WTC11 (cell line): ENCODE measurements around the gene CGN. TPM values are rescaled to one million over a fixed set of nuclear protein-coding genes. Genes with fewer than 3 reads are reported as not detected.

ENCODE experiments used
- ATAC-seq: fragments of 200-7000 bp; cut with Tn5 transposase; 2 replicates; pipeline ENCODE4 v1.10.0; 2021; ENCODE audit warnings: mild to moderate bottlenecking, moderate library complexity
- CTCF ChIA-PET: fragments of 300-600 bp; sonication (Branson Sonifier 250); formaldehyde crosslinking; loops from one replicate; lab custom pipeline; 2021; ENCODE audit warnings: antibody characterized with exemption; lab: Charles Lee
- POLR2A ChIA-PET: fragments of 350-600 bp; sonication (Branson Sonifier 250); formaldehyde crosslinking; loops from one replicate; lab custom pipeline; 2021; ENCODE audit warnings: antibody characterized with exemption; lab: Charles Lee
- DNase-seq: peaks from one replicate; pipeline ENCODE4 v3.0.0; 2021; ENCODE audit warnings: low spot score
- H3K27ac Mint-ChIP-seq: 2 replicates; pipeline ENCODE4 v1.8.0; 2021; ENCODE audit warnings: mixed read lengths
- H3K27me3 Mint-ChIP-seq: 2 replicates; pipeline ENCODE4 v1.8.0; 2021; ENCODE audit warnings: low read depth, mild to moderate bottlenecking, moderate library complexity, mixed read lengths
- H3K36me3 Mint-ChIP-seq: 2 replicates; pipeline ENCODE4 v1.8.0; 2021; ENCODE audit warnings: mixed read lengths
- H3K4me1 Mint-ChIP-seq: 2 replicates; pipeline ENCODE4 v1.8.0; 2022; ENCODE audit warnings: mixed read lengths
- H3K4me3 Mint-ChIP-seq: 2 replicates; pipeline ENCODE4 v1.8.0; 2021; ENCODE audit warnings: mild to moderate bottlenecking, moderate library complexity, mixed read lengths
- H3K9me3 Mint-ChIP-seq: 2 replicates; pipeline ENCODE4 v1.8.0; 2021; ENCODE audit warnings: mixed read lengths
- E2F1 ChIP-seq: sonication (generic); formaldehyde crosslinking; IDR thresholded peaks from 2 replicates; pipeline ENCODE4 v1.8.0; 2022; ENCODE audit warnings: mild to moderate bottlenecking, missing genetic modification reagents
- E2F5 ChIP-seq: sonication (generic); formaldehyde crosslinking; IDR thresholded peaks from 2 replicates; pipeline ENCODE4 v1.8.1; 2022; ENCODE audit warnings: mild to moderate bottlenecking, moderate library complexity, missing genetic modification reagents
- ELF4 ChIP-seq: sonication (generic); formaldehyde crosslinking; IDR thresholded peaks from 2 replicates; pipeline ENCODE4 v1.8.1; 2022; ENCODE audit warnings: low read depth, mild to moderate bottlenecking, moderate library complexity, missing genetic modification reagents
- FOXJ3 ChIP-seq: sonication (generic); formaldehyde crosslinking; IDR thresholded peaks from 2 replicates; pipeline ENCODE4 v1.9.0; 2021; ENCODE audit warnings: missing genetic modification reagents, mild to moderate bottlenecking, borderline replicate concordance
- NFE2L1 ChIP-seq: sonication (generic); formaldehyde crosslinking; IDR thresholded peaks from 2 replicates; pipeline ENCODE4 v1.8.1; 2023; ENCODE audit warnings: missing genetic modification reagents
- NR2C2 ChIP-seq: sonication (generic); formaldehyde crosslinking; IDR thresholded peaks from 2 replicates; pipeline ENCODE4 v1.8.0; 2022; ENCODE audit warnings: mild to moderate bottlenecking, missing genetic modification reagents
- PRRX2 ChIP-seq: fragments of 250-450 bp; sonication (Bioruptor Pico); IDR thresholded peaks from 2 replicates; pipeline ENCODE4 v1.8.0; 2021; ENCODE audit warnings: mild to moderate bottlenecking
- SMAD3 ChIP-seq: sonication (generic); formaldehyde crosslinking; IDR thresholded peaks from 2 replicates; pipeline ENCODE4 v1.8.0; 2022; ENCODE audit warnings: missing genetic modification reagents, mild to moderate bottlenecking, borderline replicate concordance
- TEAD4 ChIP-seq: sonication (generic); formaldehyde crosslinking; IDR thresholded peaks from 2 replicates; pipeline ENCODE4 v1.8.0; 2022; ENCODE audit warnings: mild to moderate bottlenecking, missing genetic modification reagents
- TP53 ChIP-seq: sonication (generic); formaldehyde crosslinking; IDR thresholded peaks from 2 replicates; pipeline ENCODE4 v1.8.1; 2023; ENCODE audit warnings: mild to moderate bottlenecking, missing genetic modification reagents
- ZNF263 ChIP-seq: sonication (generic); formaldehyde crosslinking; IDR thresholded peaks from 2 replicates; pipeline ENCODE4 v1.8.1; 2022; ENCODE audit warnings: low read depth, mild to moderate bottlenecking, moderate library complexity, missing genetic modification reagents
- ZNF396 ChIP-seq: fragments of 250-450 bp; sonication (Bioruptor Pico); IDR thresholded peaks from 2 replicates; pipeline ENCODE4 v1.8.0; 2021; ENCODE audit warnings: mild to moderate bottlenecking, moderate library complexity, borderline replicate concordance
- ZNF532 ChIP-seq: fragments of 250-450 bp; sonication (Bioruptor Pico); IDR thresholded peaks from 2 replicates; pipeline ENCODE4 v1.9.0; 2021; ENCODE audit warnings: mild to moderate bottlenecking, borderline replicate concordance
- total RNA-seq: library from RNA; stranded (reverse); gene quantifications from 3 replicates; pipeline ENCODE4 v1.2.3, GENCODE V29; 2021
- TF ChIP-seq, protein P1 (sequence below): sonication (generic); formaldehyde crosslinking; IDR thresholded peaks from 2 replicates; pipeline ENCODE4 v1.8.1; 2023; ENCODE audit warnings: mild to moderate bottlenecking, missing genetic modification reagents
- TF ChIP-seq, protein P2 (sequence below): fragments of 250-450 bp; sonication (Bioruptor Pico); IDR thresholded peaks from 2 replicates; pipeline ENCODE4 v2.1.2; 2022; ENCODE audit warnings: mild to moderate bottlenecking, moderate library complexity
- TF ChIP-seq, protein P3 (sequence below): sonication (generic); formaldehyde crosslinking; IDR thresholded peaks from 2 replicates; pipeline ENCODE4 v1.8.0; 2022; ENCODE audit warnings: missing genetic modification reagents
- TF ChIP-seq, protein P4 (sequence below): fragments of 250-450 bp; sonication (Bioruptor Pico); conservative IDR thresholded peaks from 2 replicates; pipeline ENCODE4 v1.9.0; 2021; ENCODE audit warnings: mild to moderate bottlenecking

CGN gene
- total RNA-seq, 1 experiment from 2014 or later, result 68.7 TPM

DNA sequence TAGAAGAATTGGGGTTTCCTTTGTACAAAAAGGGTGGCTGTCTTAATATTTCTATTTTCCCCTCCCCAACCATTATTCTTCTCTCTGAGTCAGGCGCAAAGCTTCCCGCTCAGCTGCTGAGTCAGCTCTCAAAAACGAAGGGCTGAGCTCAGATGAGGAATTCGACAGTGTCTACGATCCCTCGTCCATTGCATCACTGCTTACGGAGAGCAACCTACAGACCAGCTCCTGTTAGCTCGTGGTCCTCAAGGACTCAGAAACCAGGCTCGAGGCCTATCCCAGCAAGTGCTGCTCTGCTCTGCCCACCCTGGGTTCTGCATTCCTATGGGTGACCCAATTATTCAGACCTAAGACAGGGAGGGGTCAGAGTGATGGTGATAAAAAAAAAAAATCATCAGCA is 25.9 kb downstream of the CGN start:
- peaks cover 3% of the 10 kb centered on the region; the same call in 1 of the 2 replicates for H3K27me3 Mint-ChIP-seq
- ChIA-PET CTCF (interaction anchor here (1.0 kb wide), 1 partner anchor 93 kb away, joined by 3 read pairs; no protein-coding TSS in a partner anchor), POLR2A (no interaction called here)
- H3K4me3 Mint-ChIP-seq, result no peak overlapping the region
- H3K36me3 Mint-ChIP-seq, result peaks cover 43% of the 10 kb centered on the region
- no peak for DNase-seq
- H3K4me1 Mint-ChIP-seq, result peaks cover 16% of the 10 kb centered on the region
- no peak for ATAC-seq
- no peaks in the 10 kb centered on the region for H3K9me3 Mint-ChIP-seq
- no peak overlapping the region for H3K27ac Mint-ChIP-seq
- TF ChIP-seq ZNF396 (CRISPR knock-in tag) (no peak), PRRX2 (no peak), ELF4 (CRISPR knock-in tag) (no peak), FOXJ3 (CRISPR knock-in tag) (no peak), E2F1 (CRISPR knock-in tag) (no peak), NR2C2 (no peak), ZNF263 (CRISPR knock-in tag) (no peak), E2F5 (CRISPR knock-in tag) (no peak), TEAD4 (CRISPR knock-in tag) (no peak), NFE2L1 (CRISPR knock-in tag) (no peak), ZNF532 (CRISPR knock-in tag) (no peak), SMAD3 (CRISPR knock-in tag) (no peak), TP53 (CRISPR knock-in tag) (no peak)
- TF ChIP-seq, protein P1, sequence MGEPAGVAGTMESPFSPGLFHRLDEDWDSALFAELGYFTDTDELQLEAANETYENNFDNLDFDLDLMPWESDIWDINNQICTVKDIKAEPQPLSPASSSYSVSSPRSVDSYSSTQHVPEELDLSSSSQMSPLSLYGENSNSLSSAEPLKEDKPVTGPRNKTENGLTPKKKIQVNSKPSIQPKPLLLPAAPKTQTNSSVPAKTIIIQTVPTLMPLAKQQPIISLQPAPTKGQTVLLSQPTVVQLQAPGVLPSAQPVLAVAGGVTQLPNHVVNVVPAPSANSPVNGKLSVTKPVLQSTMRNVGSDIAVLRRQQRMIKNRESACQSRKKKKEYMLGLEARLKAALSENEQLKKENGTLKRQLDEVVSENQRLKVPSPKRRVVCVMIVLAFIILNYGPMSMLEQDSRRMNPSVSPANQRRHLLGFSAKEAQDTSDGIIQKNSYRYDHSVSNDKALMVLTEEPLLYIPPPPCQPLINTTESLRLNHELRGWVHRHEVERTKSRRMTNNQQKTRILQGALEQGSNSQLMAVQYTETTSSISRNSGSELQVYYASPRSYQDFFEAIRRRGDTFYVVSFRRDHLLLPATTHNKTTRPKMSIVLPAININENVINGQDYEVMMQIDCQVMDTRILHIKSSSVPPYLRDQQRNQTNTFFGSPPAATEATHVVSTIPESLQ, result no peak
- TF ChIP-seq, protein P2, sequence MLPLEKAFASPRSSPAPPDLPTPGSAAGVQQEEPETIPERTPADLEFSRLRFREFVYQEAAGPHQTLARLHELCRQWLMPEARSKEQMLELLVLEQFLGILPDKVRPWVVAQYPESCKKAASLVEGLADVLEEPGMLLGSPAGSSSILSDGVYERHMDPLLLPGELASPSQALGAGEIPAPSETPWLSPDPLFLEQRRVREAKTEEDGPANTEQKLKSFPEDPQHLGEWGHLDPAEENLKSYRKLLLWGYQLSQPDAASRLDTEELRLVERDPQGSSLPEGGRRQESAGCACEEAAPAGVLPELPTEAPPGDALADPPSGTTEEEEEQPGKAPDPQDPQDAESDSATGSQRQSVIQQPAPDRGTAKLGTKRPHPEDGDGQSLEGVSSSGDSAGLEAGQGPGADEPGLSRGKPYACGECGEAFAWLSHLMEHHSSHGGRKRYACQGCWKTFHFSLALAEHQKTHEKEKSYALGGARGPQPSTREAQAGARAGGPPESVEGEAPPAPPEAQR (CRISPR knock-in tag), result no peak
- TF ChIP-seq, protein P3, sequence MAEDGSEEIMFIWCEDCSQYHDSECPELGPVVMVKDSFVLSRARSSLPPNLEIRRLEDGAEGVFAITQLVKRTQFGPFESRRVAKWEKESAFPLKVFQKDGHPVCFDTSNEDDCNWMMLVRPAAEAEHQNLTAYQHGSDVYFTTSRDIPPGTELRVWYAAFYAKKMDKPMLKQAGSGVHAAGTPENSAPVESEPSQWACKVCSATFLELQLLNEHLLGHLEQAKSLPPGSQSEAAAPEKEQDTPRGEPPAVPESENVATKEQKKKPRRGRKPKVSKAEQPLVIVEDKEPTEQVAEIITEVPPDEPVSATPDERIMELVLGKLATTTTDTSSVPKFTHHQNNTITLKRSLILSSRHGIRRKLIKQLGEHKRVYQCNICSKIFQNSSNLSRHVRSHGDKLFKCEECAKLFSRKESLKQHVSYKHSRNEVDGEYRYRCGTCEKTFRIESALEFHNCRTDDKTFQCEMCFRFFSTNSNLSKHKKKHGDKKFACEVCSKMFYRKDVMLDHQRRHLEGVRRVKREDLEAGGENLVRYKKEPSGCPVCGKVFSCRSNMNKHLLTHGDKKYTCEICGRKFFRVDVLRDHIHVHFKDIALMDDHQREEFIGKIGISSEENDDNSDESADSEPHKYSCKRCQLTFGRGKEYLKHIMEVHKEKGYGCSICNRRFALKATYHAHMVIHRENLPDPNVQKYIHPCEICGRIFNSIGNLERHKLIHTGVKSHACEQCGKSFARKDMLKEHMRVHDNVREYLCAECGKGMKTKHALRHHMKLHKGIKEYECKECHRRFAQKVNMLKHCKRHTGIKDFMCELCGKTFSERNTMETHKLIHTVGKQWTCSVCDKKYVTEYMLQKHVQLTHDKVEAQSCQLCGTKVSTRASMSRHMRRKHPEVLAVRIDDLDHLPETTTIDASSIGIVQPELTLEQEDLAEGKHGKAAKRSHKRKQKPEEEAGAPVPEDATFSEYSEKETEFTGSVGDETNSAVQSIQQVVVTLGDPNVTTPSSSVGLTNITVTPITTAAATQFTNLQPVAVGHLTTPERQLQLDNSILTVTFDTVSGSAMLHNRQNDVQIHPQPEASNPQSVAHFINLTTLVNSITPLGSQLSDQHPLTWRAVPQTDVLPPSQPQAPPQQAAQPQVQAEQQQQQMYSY (CRISPR knock-in tag), result no peak
- TF ChIP-seq, protein P4, sequence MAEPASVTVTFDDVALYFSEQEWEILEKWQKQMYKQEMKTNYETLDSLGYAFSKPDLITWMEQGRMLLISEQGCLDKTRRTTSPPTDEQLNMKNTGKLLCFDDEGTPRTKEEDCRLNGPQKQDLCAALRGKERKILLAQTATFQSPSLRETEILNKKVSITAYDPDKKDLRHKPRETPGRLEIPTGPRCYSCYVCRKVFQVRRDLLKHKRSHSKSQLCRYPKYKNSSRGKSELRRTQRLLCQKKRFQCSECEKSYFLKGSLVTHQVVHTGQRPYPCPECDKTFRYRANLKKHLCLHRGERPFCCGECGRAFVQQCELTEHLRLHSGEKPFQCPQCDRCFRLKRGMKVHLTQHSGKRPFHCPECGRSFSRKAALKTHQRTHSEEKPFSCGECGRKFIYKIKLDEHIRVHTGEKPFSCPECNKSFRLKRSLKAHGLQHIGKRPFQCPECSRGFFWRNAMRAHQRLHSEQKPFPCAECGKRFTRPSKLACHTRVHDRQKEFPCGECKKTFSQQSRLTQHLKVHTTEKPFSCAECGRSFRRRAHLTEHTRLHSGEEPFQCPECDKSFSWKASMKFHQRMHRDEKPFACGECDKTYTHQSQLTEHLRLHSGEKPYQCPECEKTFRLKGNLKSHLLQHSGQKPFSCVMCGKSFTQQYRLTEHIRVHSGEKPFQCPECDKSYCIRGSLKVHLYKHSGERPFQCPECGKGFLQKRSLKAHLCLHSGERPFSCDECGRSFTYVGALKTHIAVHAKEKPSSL (CRISPR knock-in tag), result no peak
